ENCODE measurements around the gene PTPRQ.

DNA sequence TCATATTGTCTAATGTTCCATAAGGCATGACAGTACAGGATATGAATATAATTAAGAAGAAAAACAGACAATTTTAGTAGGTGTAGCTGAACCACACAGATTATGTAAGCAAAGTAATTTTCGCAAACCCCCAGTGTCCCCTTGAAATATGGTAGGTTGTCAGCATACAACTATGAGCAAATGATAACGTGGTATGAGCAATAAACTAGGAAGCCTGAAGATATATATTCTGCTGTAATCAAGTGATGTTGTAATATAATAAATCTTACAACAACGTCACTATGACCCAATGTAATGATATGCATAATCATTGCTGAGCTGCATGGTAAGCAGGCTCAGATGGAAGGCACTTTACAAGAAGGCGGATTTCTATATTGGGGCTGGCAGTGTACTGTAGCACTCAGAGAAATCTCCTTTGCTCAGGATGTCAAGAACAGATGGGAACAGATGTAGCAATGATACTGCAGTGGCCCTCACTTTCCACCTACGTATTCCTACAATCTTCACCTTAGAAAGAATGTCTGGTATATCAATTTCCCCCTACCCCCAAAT lies 215.6 kb downstream of the PTPRQ start:
- TF ChIP-seq POLR2A (IDR thresholded peaks at IDR 0.05): no peak
- TF ChIP-seq, protein P1, sequence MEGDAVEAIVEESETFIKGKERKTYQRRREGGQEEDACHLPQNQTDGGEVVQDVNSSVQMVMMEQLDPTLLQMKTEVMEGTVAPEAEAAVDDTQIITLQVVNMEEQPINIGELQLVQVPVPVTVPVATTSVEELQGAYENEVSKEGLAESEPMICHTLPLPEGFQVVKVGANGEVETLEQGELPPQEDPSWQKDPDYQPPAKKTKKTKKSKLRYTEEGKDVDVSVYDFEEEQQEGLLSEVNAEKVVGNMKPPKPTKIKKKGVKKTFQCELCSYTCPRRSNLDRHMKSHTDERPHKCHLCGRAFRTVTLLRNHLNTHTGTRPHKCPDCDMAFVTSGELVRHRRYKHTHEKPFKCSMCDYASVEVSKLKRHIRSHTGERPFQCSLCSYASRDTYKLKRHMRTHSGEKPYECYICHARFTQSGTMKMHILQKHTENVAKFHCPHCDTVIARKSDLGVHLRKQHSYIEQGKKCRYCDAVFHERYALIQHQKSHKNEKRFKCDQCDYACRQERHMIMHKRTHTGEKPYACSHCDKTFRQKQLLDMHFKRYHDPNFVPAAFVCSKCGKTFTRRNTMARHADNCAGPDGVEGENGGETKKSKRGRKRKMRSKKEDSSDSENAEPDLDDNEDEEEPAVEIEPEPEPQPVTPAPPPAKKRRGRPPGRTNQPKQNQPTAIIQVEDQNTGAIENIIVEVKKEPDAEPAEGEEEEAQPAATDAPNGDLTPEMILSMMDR (IDR thresholded peaks at IDR 0.05): no peak

All from gastroesophageal sphincter (tissue), 3 donors.